ENCODE measurements around the gene DTD2. TPM values are rescaled to one million over a fixed set of nuclear protein-coding genes. Genes with fewer than 3 reads are reported as not detected.

DTD2 gene
- total and polyA plus RNA-seq, 2 of the 8 experiments (the other 6 are each of a cell fraction or from before 2014, with no cell fraction given) = 12.0 to 19.5 TPM

- Histone ChIP-seq H3K56ac (replicated peaks; ENCODE audit: insufficient read length, low read depth, low read length) (no peak overlapping the region), H3K79me1 (ENCODE audit: low read depth, low read length) (no peaks in the 10 kb centered on the region), H3K4me1 (replicated peaks in 1 of 4; ENCODE audit: control insufficient read depth in 3 of 4, insufficient read depth in 4 of 4, low read length in 3 of 4) (no peaks in the 10 kb centered on the region), H4K91ac (replicated peaks; ENCODE audit: insufficient read length, low read length) (no peak overlapping the region), H3K27ac (ENCODE audit: low read depth, low read length) (no peak overlapping the region), H2AK5ac (ENCODE audit: low read depth, low read length) (no peak overlapping the region), H3K4me2 (ENCODE audit: insufficient read depth in 1 of 2, low read depth in 2 of 2, low read length in 2 of 2) (no peak overlapping the region), H2BK120ac (replicated peaks; ENCODE audit: low read depth, low read length) (no peak overlapping the region), H3K23ac (ENCODE audit: insufficient read length) (no peak overlapping the region), H4K20me1 (replicated peaks in 1 of 2; ENCODE audit: control insufficient read depth in 1 of 2, insufficient read depth in 2 of 2, low read length in 2 of 2) (no peaks in the 10 kb centered on the region), H3K9me3 (ENCODE audit: insufficient read depth in 2 of 2, low read depth in 1 of 2, low read length in 1 of 2) (no peaks in the 10 kb centered on the region), H4K8ac (ENCODE audit: extremely low read depth, insufficient read depth, low read length) (no peak overlapping the region), H2BK12ac (ENCODE audit: low read depth, low read length) (no peak overlapping the region), H4K5ac (ENCODE audit: insufficient read length, low read depth, low read length) (no peak overlapping the region), H3K4me3 (ENCODE audit: extremely low read depth in 1 of 4, insufficient read depth in 2 of 4, low read depth in 3 of 4, low read length in 4 of 4) (no peak overlapping the region), H3K14ac (ENCODE audit: insufficient read length) (no peak overlapping the region), H3K4ac (replicated peaks; ENCODE audit: insufficient read length, low read depth, low read length) (no peak overlapping the region), H3K18ac (ENCODE audit: extremely low read depth, low read length) (no peak overlapping the region), H3K36me3 (ENCODE audit: control insufficient read depth in 2 of 4, insufficient read depth in 4 of 4, low read length in 3 of 4) (no peaks in the 10 kb centered on the region), H2BK15ac (ENCODE audit: low read length) (no peak overlapping the region), H3K23me2 (ENCODE audit: low read depth, low read length) (no peaks in the 10 kb centered on the region), H2BK20ac (ENCODE audit: low read length) (no peak overlapping the region), H3K9ac (replicated peaks in 1 of 4; ENCODE audit: extremely low read depth in 1 of 4, low read depth in 3 of 4, low read length in 3 of 4) (no peak overlapping the region), H2AFZ (ENCODE audit: low read length) (no peak overlapping the region), H3K27me3 (replicated peaks in 1 of 4; ENCODE audit: control insufficient read depth in 3 of 4, extremely low read depth in 1 of 4, insufficient read depth in 3 of 4, low read length in 3 of 4) (no peaks in the 10 kb centered on the region), H2BK5ac (ENCODE audit: low read depth, low read length) (no peak overlapping the region), H3K79me2 (ENCODE audit: control insufficient read depth in 1 of 2, insufficient read depth in 2 of 2, low read length in 2 of 2) (no peaks in the 10 kb centered on the region)
- WGBS, 2 experiments (ENCODE audit: extremely low coverage in 1 of 2, insufficient coverage in 1 of 2, insufficient read length in 1 of 2, insufficient replicate concordance in 2 of 2, low coverage in 1 of 2, low lambda C conversion rate in 2 of 2, missing lambda C conversion rate in 1 of 2) = 91% methylated on average over 4 of the region's 4 CpGs; no CpG with 5 or more reads in 1 of the 2 experiments
- DNase-seq (ENCODE audit: low read depth in 1 of 2, low spot score in 2 of 2) = no peak
- ChIA-PET POLR2A (ENCODE audit: partially characterized antibody) (no interaction called here), CTCF (ENCODE audit: partially characterized antibody) (interaction anchor here (0.9 kb wide), 1 partner anchor 35 kb away, joined by 3 read pairs; no protein-coding TSS in a partner anchor)
- TF ChIP-seq JUN (IDR thresholded peaks at IDR 0.05; ENCODE audit: low read depth, low read length) = no peak
- TF ChIP-seq SIX5 (IDR thresholded peaks at IDR 0.05; ENCODE audit: low read depth, low read length) = no peak
- TF ChIP-seq PHF8 (conservative IDR thresholded peaks at IDR 0.05; ENCODE audit: low read depth, low read length) = no peak
- TF ChIP-seq RAD21 (IDR thresholded peaks at IDR 0.05 in 1 of 2, conservative IDR thresholded peaks at IDR 0.05 in 1 of 2; ENCODE audit: low read depth in 2 of 2, low read length in 2 of 2) = no peak
- FAIRE-seq = no peak
These were observed 19.0 kb upstream of the DTD2 start for GRCh38 chr14:31476131-31476866.
